NB4 (cell line): ENCODE measurements around the gene NCK2.

ENCODE experiments used
- CTCF ChIP-seq: IDR thresholded peaks from one replicate; pipeline ENCODE4 v1.5.1; 2012; ENCODE audit warnings: low read depth, low read length
- MYC ChIP-seq: IDR thresholded peaks from 2 replicates; pipeline ENCODE4 v1.6.1; 2011; ENCODE audit warnings: low read depth, low read length
- POLR2A ChIP-seq: IDR thresholded peaks from 2 replicates; pipeline ENCODE4 v1.6.1; 2011; ENCODE audit warnings: mild to moderate bottlenecking; ENCODE audit not compliant: insufficient read length; ENCODE audit errors: extremely low read depth
- TF ChIP-seq, protein P1 (sequence below): IDR thresholded peaks from 2 replicates; pipeline ENCODE4 v1.6.1; 2011; ENCODE audit warnings: low read depth, low read length

DNA sequence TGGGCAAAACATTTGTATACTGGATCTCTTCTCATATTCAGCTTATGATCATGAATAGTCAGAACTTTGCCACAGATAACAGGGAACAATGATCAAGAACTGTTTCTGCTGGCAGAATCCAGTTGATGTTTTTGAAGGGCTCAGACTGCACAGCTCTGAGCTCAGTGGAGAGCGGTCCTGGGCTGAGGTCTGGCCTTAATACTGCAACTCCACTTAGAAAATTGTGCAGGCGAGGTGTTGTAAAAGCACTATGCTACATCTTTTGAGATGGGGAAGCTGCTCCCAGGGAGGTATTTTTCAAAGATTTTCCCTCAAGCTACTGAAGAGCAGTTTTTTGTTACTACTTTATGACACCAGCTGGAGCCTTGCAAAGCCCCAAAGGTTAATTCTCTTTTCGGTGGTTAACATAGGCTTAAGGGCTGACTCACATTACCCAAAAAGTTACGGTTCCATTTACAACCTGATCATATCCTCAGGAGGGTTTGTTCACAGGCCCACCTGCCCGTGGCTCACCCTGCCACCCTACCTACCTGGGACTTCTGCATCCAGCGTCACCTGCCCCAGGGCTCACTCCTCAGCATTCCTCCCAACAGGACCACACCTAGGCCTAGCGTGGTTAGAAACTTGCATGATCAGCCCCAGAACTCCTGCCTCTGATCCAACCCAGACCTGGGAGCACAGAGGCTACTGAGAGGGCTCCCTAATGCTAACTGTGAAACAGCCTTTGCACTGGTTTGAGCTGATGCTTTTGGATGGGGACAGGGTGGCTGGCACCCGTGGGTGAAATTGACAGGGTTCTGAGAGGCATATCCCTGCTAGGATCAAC, 114.4 kb downstream of the NCK2 start:
- no peak for TF ChIP-seq CTCF
- TF ChIP-seq, protein P1, sequence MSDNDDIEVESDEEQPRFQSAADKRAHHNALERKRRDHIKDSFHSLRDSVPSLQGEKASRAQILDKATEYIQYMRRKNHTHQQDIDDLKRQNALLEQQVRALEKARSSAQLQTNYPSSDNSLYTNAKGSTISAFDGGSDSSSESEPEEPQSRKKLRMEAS, result no peak
- no peak for TF ChIP-seq MYC
- no peak for TF ChIP-seq POLR2A
